ENCODE data around the gene FRG2C. TPM values are rescaled to one million over a fixed set of nuclear protein-coding genes. Genes with fewer than 3 reads are reported as not detected.
A peak's percentile ranks its signal among the peaks of the same experiment; 100 is the strongest.
"Not testable (repeated sequence)": the region's sequence is repeated elsewhere in the genome, so short reads cannot be mapped to it uniquely, and the experiment has no call there.

Gene FRG2C
- polyA plus RNA-seq (2013, experiment 1 of 2; ENCODE audit: insufficient read length): not detected
- polyA plus RNA-seq (2013, experiment 2 of 2; ENCODE audit: insufficient read length): not detected

GRCh38 chr3:75664028-75664427, at the start of gene FRG2C:
Gene FRG2C (plus strand): TSS chr3:75664328. CDS start chr3:75664380, 52 bp downstream.
- DNase-seq: not testable (repeated sequence)

GRCh38 chr3:75618666-75619305, 45.3 kb upstream of the FRG2C start:
- peak; percentile 43 for DNase-seq

DNA sequence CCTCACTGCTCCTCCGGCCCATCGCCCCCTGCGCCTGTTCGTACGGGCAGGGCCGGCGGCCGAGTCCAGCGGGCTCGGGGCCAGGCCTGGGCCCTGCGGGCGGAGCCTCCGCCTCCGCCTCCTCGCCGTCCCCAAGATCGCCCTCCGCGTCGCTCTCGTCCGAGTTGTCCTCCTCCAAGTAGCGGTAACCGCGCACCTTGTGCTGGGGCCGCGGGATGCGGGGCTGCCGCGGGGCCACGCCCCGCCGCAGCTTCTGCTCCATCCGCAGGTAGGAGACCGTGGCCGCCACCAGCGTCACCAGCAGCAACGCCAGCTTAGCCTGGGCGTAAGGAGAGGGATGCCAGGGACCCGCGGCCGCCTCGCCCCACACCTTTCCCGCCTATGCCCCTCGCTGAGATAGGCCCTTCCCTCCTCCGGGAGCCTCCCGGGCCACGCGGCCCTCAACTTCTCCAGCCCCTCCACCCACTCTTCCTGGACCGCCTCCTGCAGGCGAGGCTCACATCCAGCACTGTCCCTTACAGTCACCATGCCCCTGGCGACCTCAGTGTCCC, 44.6 kb upstream of the FRG2C start:
- not testable (repeated sequence) for DNase-seq

DNA sequence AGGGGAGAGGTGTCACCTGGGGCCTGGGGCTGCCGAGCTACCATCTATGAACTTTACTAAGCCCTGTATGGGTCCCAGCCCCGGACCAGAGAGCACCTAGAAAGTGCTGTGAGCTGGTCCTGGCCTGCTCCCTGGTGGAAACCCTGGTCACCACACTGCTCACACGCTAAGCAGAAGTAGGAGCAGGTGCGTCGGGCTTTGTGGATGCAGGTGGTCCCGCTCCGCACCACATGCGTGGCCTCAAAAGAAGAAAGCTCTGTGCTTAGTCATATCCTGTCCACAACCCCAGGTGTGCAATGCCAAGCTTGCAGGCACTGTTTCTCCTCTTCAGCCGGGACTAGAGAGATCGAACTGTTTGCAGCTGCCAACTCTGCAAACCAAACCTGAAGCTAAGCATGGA, 42.4 kb upstream of the FRG2C start:
- DNase-seq: not testable (repeated sequence)

DNA sequence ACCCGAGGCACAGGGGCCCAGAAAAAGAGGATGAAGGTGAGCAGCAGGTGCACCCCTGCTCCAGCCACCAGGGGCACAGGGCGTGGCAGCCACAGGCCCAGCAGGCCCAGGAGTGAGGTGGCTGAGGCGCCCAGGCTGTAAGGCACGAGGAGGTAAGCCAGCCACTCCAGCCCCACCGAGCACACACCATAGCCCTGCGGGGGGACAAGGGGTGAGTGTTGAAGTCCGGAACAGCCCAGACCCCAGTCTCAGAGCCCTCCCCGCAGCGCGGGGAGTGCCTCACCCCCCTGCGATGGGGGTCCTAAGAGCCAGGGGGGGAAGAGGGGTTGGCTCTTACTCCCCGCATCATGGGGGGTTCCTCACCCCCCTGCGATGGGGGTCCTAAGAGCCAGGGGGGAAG, 40.5 kb upstream of the FRG2C start:
- DNase-seq: not testable (repeated sequence)

- not testable (repeated sequence) for DNase-seq
Observed at GRCh38 chr3:75630887-75631535, 33.1 kb upstream of the FRG2C start.

GRCh38 chr3:75631541-75631940, 32.6 kb upstream of the FRG2C start:
- no peak for DNase-seq

DNA sequence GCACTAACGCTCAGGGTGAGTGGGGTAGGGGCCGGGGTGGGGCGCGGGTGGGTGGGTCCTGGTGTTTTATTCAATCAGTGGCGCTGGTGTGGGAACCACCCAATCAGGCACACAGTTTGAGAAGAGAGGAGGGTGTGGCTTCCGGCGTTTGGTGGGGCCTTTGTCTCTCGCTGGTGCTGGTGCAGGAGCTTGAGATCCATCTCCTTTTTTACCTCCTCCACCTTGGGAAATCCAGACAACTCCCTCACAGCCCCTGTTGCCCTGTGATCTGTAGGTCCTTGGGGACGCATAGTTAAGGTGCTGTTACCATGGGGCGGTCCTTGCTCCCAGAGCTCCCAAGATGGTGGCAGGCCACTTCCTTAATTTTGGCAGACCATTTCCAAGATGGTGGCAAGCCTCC, 25.2 kb upstream of the FRG2C start:
- not testable (repeated sequence) for DNase-seq

DNA sequence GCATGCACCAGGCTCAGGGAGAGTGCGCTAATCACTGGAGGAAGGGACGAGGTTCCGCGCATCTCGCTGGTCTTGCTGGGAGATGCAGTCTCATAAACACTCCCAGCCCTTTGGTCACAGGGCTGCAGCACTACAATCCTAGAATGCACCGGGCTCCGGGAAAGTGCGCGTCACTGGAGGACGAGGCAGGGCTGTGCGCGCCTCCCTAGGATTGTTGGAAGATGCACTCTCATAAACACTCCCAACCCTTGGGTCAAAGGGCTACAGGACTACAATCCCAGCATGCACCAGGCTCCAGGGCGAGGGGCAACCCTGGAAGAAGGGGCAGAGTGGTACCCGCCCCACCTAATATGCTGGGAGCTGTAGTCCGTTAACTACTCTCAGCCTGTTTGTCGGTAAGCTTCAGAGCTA, 23.0 kb upstream of the FRG2C start:
- peak; percentile 85 for DNase-seq

GRCh38 chr3:75643031-75643800, 20.9 kb upstream of the FRG2C start:
- peak; percentile 52 for DNase-seq

DNA sequence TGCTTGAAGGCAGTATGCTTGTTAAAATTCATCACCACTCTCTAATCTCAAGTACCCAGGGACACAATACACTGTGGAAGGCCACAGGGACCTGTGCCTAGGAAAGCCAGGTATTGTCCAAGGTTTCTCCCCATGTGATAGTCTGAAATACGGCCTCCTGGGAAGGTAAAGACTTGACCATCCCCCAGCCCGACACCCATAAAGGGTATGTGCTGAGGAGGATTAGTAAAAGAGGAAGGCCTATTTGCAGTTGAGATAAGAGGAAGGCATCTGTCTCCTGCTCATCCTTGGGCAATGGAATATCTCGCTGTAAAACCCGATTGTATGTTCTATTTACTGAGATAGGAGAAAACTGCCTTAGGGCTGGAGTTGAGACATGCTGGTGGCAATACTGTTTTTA, 18.6 kb upstream of the FRG2C start:
- DNase-seq: not testable (repeated sequence)

DNA sequence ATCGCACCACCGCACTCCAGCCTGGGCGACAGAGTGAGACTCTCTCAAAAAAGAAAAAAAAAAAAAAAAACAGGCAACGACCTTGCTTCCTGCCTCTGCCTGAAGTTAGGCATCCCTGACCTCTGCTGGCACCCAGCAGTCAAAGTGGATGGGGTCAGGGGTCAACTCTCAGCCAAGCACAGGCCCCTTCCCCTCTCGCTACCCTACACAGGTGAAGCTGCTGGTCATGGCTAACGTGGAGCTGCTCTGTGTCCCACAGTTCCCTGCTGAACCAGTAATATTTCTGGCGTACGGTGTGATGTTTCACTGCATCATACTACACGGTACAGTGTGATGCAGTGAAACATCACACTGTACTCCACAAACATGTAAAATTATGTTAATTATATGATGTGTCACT, 13.9 kb upstream of the FRG2C start:
- no peak for DNase-seq

DNA sequence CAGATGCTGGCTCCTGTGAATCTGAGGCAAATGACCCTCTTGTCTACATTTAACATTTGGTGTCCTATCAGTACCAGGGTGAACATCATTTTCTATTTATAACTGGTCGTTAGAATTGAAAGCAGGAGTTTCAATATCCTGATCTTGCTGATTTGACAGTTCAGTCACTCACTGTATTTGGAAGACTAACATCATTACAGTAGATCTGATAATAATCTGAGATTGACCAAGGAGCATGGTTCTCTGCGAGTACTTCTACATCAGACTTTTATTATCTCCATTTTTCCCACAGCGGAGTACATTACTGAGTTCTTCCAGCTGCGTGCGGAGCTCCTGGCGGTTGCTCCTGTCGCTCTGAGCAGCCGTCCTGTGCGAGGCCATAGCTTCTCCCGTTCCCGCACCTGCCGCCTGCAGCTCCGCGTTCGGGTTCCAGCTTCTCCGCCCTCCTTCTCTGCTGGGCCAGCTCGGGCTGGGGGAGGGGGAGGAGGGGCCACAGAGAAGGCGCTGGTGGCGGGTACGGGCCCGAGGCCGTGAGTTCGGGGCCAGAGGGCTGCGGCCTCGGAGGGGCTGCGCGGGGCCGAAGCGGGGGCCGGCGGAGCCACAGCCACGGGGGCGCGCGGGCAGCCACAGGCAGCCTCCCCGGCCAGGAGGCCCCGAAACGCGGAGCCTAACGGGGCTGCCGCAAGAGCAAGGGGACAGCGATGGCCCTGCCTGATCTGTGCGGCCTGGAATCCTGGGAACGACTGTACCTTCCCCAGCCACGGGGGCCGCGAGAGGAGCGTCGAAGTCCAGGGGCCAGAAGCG, 8.8 kb upstream of the FRG2C start:
- DNase-seq: not testable (repeated sequence)

GRCh38 chr3:75655956-75656355, 8.2 kb upstream of the FRG2C start:
- DNase-seq: not testable (repeated sequence)

DNA sequence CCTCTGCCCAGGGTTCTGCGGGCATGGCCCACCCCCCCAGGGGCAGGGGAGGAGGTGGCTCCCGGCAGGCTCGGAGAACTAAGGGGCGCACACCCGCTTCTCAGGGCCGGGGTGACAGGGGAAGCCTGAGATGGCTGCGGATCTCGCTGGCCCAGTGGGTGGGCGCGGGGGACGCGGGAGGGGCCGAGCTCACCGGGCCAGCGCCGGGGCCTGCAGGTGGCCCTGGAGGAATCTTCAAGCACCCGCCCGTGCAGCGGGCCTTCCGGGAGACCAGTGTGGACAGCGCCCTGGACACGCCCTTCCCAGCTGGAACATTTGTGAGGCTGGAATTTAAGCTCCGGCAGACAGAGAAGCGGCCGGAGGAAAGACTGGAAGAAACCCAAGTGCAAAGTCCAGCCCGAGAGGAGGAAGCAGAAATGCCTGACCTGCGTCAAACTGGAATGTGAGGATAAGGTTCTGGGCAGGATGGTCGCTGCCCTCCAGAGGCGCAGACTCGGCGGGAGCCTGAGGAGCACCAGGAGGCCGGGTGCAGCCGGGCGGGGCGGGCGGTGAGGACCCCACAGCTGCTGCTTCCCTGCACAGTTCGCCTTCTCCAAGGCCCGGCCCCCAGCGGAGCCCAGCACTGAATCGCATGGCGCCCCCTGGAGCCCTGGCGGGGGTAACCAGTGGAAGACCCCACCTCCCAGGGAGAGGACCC, 5.6 kb upstream of the FRG2C start:
- DNase-seq: not testable (repeated sequence)

DNA sequence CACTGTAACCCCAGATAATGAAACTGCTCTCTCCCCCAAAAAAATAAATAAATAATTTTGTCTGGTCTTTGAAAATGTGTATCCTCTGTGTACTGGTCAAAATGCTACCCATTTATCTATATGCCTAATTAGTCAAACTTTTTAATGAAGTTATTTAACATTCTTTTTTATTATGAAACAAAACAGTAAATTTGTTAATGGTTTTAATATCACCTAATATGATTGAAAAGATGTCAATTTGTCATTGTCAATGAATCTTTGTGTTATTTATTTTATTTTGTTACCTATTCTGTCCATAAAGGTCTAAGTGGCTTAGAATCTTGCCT, 5.1 kb upstream of the FRG2C start:
- DNase-seq: not testable (repeated sequence)

DNA sequence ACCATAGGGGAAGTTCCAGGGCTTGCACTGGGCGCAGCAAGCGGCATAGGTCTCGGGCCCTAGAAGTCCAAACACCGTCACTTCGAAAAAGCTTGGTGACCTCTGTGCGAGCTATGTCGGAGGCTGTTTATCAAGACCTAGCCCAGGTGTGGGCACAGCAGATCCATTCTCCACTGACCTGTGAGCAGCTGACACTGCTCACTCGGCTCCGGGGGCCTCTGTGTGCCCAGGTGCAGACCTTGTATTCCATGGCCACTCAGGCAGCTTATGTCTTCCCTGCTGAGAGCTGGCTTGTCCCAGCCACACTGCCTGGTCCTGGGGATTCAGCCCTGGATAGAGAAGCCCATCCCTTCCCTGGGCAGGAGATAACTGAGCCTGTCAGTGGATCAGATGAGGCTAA, 1.5 kb downstream of the FRG2C start:
- not testable (repeated sequence) for DNase-seq

DNA sequence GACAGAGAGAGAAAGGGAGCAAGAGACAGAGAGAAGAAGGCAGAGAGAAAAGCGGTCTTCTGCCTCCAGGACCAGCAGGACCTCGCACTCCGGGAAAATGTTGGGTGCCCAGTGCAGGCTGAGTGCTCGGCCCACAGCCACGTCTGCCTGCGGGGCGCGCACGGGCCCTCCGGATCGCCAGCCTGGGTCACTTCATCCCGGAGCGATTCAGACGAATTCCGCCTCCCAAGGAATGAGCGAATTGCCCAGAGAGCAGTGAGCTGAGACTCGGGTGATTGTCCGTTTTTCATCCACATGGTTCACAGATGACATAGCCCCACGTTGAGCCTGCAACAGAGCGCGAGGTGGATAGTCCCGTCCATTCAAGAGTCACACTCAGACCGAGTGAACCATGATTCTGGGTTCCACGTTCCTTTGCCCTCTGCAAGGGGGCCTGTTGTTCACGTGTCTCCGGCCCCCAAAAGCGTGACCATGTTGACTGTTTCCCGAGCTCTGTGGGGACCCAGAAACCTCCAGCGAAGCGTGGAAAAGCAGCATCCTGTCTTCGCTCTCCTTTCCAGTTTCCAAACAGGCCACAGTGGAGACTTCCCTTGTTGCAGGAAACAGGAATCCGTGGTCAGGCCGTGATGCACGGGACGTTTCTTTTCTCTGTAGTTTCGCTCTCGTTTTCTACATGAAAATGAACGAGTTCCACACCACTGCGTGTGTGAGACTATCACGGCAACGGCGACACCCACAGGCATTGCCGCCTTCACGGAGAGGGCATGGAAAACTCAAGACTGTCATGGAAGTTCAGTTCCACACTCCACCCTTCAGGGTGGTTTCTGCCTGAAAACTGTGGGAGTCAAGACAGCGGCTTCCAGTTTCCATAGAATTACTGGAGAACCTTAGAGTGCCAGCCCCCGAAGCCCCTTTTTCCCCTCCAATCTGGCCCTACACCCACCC, 3.9 kb downstream of the FRG2C start:
- not testable (repeated sequence) for DNase-seq

DNA sequence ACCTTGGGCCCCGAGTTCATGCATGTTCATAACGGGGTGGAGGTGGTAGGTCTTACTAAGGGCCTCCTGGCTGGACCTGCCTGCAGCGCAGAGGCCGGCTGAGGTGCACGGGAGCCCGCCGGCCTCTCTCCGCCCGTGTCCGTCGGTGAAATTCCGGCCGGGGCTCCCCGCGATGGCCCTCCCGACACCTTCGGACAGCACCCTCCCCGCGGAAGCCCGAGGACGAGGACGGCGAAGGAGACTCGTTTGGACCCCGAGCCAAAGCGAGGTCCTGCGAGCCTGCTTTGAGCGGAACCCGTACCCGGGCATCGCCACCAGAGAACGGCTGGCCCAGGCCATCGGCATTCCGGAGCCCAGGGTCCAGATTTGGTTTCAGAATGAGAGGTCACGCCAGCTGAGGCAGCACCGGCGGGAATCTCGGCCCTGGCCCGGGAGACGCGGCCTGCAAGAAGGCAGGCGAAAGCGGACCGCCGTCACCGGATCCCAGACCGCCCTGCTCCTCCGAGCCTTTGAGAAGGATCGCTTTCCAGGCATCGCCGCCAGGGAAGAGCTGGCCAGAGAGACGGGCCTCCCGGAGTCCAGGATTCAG, 4.7 kb downstream of the FRG2C start:
- not testable (repeated sequence) for DNase-seq

Measured in fibroblast of skin of scalp (primary cell).